Bronchial epithelial cell (primary cell): Measurements from ENCODE around the gene TAL1. TPM values are rescaled to one million over a fixed set of nuclear protein-coding genes. Genes with fewer than 3 reads are reported as not detected.

Experiments
- DNase-seq: peaks from one replicate; pipeline ENCODE4 v3.0.0-alpha.2; 2010; ENCODE audit warnings: low read depth
- FAIRE-seq: peaks from 2 replicates; lab custom pipeline; 2011; peaks lifted over from hg19 to GRCh38; lab: Jason Lieb, UNC
- H3K27me3 ChIP-seq: 2 replicates; pipeline ENCODE4 v1.5.1; 2011; ENCODE audit warnings: low read length; ENCODE audit not compliant: control insufficient read depth, insufficient read depth
- H3K36me3 ChIP-seq: 2 replicates; pipeline ENCODE4 v1.5.1; 2011; ENCODE audit warnings: low read length; ENCODE audit not compliant: control insufficient read depth, insufficient read depth
- H3K4me3 ChIP-seq: 2 replicates; pipeline ENCODE4 v1.5.1; 2011; ENCODE audit warnings: mild to moderate bottlenecking, low read depth, low read length, control low read depth
- total RNA-seq: library from RNA; depleted of rRNA; stranded (reverse); fragments of >200 nt; gene quantifications from 2 replicates; pipeline ENCODE4 v1.2.1, GENCODE V29; 2014
- TF ChIP-seq, protein P1 (sequence below): IDR thresholded peaks from 2 replicates; pipeline ENCODE4 v1.5.1; 2011; ENCODE audit warnings: mild to moderate bottlenecking, moderate library complexity, low read length, control low read depth, inconsistent platforms; ENCODE audit not compliant: insufficient read depth, severe bottlenecking

Gene TAL1
- total RNA-seq, 1 donor from 2014 or later: not detected

DNA sequence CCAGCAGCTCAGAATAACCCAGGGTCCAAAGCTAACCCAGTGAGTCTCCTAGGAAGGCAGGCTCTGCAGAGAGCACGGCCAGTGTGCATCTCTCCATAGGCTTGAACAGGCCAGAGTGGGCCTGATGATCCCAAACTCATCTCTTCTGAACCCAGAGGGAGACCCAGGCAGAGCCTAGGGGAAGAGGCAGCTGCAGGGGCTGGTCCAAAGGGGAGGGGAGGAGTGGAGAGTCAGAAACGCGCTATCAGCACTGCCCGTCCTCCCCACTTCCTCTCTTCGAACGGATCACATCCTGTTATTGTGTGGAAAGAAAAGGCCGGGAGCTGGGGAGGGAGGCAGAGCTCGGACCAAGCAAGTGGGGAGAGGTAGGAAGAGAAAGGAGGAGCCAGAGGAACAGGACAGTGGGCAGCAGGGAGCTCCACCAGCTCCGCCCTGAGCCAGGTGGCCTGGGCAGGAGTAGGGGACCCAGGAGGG lies 20.2 kb downstream of the TAL1 start:
- no peak for DNase-seq
- H3K36me3 ChIP-seq: no peaks in the 10 kb centered on the region
- no peaks in the 10 kb centered on the region for H3K27me3 ChIP-seq
- no peak overlapping the region for H3K4me3 ChIP-seq
- TF ChIP-seq, protein P1, sequence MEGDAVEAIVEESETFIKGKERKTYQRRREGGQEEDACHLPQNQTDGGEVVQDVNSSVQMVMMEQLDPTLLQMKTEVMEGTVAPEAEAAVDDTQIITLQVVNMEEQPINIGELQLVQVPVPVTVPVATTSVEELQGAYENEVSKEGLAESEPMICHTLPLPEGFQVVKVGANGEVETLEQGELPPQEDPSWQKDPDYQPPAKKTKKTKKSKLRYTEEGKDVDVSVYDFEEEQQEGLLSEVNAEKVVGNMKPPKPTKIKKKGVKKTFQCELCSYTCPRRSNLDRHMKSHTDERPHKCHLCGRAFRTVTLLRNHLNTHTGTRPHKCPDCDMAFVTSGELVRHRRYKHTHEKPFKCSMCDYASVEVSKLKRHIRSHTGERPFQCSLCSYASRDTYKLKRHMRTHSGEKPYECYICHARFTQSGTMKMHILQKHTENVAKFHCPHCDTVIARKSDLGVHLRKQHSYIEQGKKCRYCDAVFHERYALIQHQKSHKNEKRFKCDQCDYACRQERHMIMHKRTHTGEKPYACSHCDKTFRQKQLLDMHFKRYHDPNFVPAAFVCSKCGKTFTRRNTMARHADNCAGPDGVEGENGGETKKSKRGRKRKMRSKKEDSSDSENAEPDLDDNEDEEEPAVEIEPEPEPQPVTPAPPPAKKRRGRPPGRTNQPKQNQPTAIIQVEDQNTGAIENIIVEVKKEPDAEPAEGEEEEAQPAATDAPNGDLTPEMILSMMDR: no peak
- no peak for FAIRE-seq

DNA sequence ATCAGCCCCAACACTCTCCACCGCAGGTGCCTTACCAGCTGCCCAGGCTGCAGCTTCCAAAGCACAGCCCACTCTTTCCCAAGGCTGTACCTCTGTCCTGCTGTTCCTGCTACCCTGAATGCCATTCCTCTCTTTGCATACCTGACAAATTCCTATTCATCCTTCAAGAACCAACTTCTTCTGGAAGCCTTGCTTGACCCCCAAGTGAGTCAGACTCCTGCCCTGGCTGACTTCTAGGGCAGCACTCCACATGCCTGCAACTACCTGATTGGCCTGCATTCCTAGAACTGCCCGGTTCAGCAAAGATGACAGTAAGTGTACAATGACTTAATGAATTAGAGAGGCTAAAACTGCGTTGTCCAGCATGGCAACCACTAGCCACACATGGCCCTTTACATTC lies 21.4 kb downstream of the TAL1 start:
- FAIRE-seq (peak; percentile 77), DNase-seq (peak; percentile 77)
- no peak overlapping the region for H3K4me3 ChIP-seq
- H3K36me3 ChIP-seq: no peaks in the 10 kb centered on the region
- TF ChIP-seq, protein P1: no peak
- no peaks in the 10 kb centered on the region for H3K27me3 ChIP-seq

DNA sequence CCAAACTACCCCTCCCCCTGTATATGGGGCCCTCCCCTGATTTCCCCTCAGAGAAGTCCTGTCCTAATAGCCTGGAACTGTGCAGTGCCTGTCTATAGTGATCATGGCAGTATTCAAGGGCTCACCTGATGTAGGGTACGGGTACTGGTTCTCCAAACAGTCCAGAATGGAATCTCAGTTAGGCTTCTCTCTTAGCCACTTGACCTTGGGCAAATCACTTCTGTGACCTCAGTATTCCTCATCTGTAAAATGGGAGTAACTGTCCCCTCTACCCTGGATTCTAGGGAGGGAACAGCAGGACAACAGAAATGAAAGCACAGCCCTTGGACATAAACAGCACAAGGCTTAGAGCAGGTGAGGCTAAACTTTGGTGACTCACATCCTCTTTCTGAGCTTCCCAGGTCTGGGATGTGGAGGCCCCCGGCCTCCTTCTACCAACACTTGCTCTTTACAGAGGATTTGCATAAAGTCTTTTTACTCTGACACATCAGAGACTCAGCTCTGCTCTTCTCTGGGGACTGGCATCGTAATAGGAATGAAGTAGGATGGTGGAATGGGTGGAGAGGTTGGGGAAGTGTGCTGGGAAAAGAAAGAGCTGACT lies 22.2 kb downstream of the TAL1 start:
- H3K27me3 ChIP-seq: no peaks in the 10 kb centered on the region
- H3K36me3 ChIP-seq: no peaks in the 10 kb centered on the region
- TF ChIP-seq, protein P1: no peak
- DNase-seq (peak; percentile 69), FAIRE-seq (peak; percentile 58)
- no peak overlapping the region for H3K4me3 ChIP-seq

DNA sequence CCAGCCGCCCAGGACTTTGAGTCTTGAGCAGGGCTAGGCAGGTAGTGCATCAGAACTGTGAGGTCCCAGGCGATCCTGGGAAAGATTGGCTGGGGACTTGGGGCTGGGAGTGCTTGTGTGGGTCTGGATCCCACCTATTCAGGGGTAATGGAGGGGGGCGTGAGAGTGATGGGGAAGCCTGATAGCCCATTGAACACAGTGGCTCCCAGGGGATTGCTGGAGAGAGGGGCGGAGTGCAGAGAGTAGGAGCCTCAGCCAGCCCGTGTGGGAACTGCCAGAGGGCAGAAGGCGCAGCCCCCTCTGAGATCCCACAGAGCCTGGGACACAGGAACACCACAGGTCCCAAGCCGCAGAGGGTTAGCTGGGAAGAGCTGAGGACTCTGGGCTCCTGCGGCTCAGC lies 22.9 kb downstream of the TAL1 start:
- no peak for FAIRE-seq
- no peak for DNase-seq
- peaks cover 2% of the 10 kb centered on the region for H3K27me3 ChIP-seq
- no peaks in the 10 kb centered on the region for H3K36me3 ChIP-seq
- TF ChIP-seq, protein P1: no peak
- no peak overlapping the region for H3K4me3 ChIP-seq

DNA sequence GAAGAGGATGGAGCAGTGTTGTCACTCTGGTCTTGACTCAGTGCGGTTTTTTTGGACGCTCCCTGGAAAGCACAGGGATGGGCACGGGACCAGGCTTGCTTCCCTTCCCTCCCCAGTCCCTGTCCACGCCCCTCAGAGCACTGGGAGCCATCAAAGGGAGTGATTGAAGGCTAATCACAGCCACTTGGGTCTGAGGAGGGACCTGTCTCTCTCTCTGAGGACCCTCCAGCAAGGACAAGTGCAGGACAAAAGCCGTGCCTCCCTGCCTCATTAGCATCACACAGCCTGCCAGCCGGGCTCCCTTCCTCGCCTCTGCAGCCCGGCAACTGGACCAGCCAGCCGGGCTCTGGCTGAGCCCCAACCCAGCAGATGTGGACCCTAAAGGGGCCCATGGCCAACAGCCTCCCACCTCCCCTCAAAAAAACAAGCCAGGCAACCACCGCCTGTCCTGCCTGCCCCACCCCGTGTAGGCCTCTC lies 23.6 kb downstream of the TAL1 start:
- peak; percentile 13 for DNase-seq
- TF ChIP-seq, protein P1: no peak
- H3K27me3 ChIP-seq: peaks cover 2% of the 10 kb centered on the region
- no peaks in the 10 kb centered on the region for H3K36me3 ChIP-seq
- H3K4me3 ChIP-seq: no peak overlapping the region
- no peak for FAIRE-seq

DNA sequence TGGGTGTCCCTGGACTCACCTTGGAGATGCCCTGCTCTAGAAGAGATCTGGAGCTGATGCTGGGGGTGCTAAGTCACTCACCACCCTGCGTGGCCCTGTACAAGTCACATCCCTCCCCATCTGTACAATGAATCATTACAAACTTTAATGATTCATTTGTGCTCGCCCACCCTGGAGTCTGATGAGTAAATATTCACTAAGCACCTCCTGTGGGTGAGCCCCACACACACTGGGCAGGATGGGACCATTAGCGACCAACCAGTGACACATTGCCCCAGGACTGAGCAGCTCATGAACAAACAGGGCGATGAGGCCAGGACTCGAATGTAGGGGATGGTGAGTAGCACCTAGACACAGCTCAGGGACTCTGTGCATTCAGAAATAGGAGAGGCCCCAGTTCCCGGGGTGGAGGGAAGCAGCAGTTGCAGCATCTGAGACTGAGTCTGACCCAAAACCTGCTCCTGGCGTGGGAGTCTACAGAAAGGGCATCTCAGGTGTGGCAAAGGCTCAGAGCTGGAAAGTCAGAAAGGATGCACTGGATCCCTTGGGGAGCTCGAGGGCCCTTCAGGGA lies 24.1 kb downstream of the TAL1 start:
- TF ChIP-seq, protein P1: no peak
- no peaks in the 10 kb centered on the region for H3K36me3 ChIP-seq
- no peak for FAIRE-seq
- H3K27me3 ChIP-seq: peaks cover 2% of the 10 kb centered on the region
- no peak overlapping the region for H3K4me3 ChIP-seq
- peak; percentile 68 for DNase-seq
